Urinary bladder (tissue), 4 donors: ENCODE data around the gene NNMT. TPM values are rescaled to one million over a fixed set of nuclear protein-coding genes. Genes with fewer than 3 reads are reported as not detected.

Experiments used
- DNase-seq: peaks from one replicate; pipeline ENCODE4 v3.0.0-alpha.2; 2015; ENCODE audit errors: extremely low spot score
- H3K27ac ChIP-seq: one replicate; pipeline ENCODE4 v1.5.1; 2013; ENCODE audit warnings: low read depth, mild to moderate bottlenecking, moderate library complexity
- H3K36me3 ChIP-seq: one replicate; pipeline ENCODE4 v1.6.1; 2013; ENCODE audit warnings: mild to moderate bottlenecking, moderate library complexity; ENCODE audit not compliant: insufficient read depth
- H3K4me1 ChIP-seq: one replicate; pipeline ENCODE4 v1.6.1; 2013; ENCODE audit warnings: mild to moderate bottlenecking, moderate library complexity; ENCODE audit not compliant: insufficient read depth
- H3K4me3 ChIP-seq: one replicate; pipeline ENCODE4 v1.5.1; 2013; ENCODE audit warnings: low read depth, low read length
- WGBS: extraction: QIAGEN DNeasy Blood & Tissue Kit; methylation state at CpG from one replicate; pipeline ENCODE4 v1.1.7; 2013; 5-methylcytosine and 5-hydroxymethylcytosine counted together
- polyA plus RNA-seq: library from polyadenylated mRNA; stranded (reverse); fragments of 200-250 nt; gene quantifications from one replicate; pipeline ENCODE4 v1.2.3, GENCODE V29; 2013
- total RNA-seq: library from RNA; depleted of rRNA; stranded (reverse); fragments of >200 nt; gene quantifications from one replicate; pipeline ENCODE4 v1.2.3, GENCODE V29; 2014
- donor health status: healthy with polysubstance abuse.
- donor health status: healthy.

The NNMT gene
- total and polyA plus RNA-seq, 2 donors = 9.7 to 388 TPM

DNA sequence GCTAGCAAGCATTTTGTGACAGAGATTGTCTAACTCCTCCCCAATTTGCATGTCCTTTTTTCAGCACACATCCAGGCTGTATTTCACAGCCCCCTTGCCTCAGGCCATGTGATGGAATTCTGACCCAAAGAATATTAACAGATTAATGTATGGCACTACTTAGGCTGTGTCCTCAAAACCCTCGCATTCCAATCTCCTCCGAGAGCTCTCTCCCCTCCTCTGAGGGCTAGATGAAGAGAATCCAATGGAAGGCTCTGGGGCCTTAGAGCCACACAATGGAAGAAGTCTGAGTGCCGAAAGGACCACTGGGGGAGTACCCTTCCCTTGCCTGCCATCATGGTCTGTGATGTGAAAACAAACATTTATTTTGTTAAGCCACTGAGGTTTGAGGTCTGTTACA lies 13.7 kb upstream of the NNMT start:
- no peak overlapping the region for H3K4me3 ChIP-seq
- H3K36me3 ChIP-seq = no peaks in the 10 kb centered on the region
- H3K27ac ChIP-seq = no peak overlapping the region
- H3K4me1 ChIP-seq = no peaks in the 10 kb centered on the region
- 81% methylated on average over 3 of the region's 3 CpGs for WGBS
- DNase-seq = no peak

DNA sequence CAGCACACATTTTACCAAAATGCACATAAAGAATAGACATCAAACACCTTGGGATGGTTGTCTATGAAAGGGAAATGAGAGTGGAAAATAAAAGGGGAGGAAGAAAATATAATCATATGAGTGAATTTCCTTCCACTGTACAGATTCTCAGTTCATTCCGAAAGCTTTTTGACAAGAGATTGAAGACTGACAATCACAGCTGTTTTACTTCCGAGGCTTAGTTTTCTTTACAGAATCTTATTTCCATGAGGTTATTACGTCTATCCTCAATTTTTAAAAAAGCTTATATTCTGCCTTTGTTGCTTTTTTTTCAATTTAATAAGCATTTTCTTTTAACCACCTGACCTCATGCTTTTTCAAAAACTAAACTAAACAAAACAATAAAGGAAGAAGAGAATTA lies 12.8 kb upstream of the NNMT start:
- no peak overlapping the region for H3K4me3 ChIP-seq
- no peaks in the 10 kb centered on the region for H3K4me1 ChIP-seq
- no peak overlapping the region for H3K27ac ChIP-seq
- DNase-seq = no peak
- 83% methylated on average over 3 of the region's 3 CpGs for WGBS
- H3K36me3 ChIP-seq = no peaks in the 10 kb centered on the region

DNA sequence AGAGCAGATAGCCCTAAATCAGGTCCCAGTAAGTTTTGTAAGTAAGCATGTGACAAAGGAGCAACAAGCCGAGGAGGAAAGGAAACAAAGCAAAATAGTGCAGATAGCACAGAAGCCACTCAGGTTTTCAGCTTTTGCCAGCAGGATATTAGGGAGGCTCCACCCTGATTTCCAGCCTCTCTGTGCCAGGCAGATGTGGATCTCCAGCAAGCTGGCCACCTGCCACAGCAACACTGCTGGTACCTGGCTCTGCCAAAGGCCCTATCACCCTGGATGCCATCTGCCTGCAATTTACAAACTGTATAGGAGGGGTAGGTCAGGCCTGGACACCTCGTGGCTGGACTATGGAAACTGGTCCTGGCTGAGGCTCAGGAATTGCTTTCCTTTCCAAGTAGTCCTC lies 12.2 kb upstream of the NNMT start:
- no peak overlapping the region for H3K4me3 ChIP-seq
- 59% methylated on average over 2 of the region's 2 CpGs for WGBS
- DNase-seq = no peak
- no peaks in the 10 kb centered on the region for H3K36me3 ChIP-seq
- no peak overlapping the region for H3K27ac ChIP-seq
- H3K4me1 ChIP-seq = no peaks in the 10 kb centered on the region

DNA sequence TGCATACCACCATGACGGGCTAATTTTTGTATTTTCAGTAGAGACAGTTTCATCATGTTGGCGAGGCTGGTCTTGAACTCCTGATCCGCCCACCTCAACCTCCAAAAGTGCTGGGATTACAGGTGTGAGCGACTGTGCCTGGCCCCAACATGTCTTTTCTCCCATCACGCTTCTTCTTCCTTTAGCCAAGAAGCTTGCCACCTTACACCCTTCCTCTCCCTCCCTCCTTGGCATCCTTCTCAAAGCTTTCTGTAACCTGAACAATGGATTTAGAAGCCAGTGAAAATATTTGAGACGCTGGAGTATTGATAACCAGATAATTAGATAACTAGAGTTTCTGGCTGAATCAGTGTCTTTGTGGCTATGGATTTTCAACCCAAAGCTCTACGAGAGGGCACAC lies 11.3 kb upstream of the NNMT start:
- no peaks in the 10 kb centered on the region for H3K4me1 ChIP-seq
- no peak for DNase-seq
- 92% methylated on average over 7 of the region's 7 CpGs for whole genome bisulfite sequencing
- H3K36me3 ChIP-seq = no peaks in the 10 kb centered on the region
- no peak overlapping the region for H3K27ac ChIP-seq
- no peak overlapping the region for H3K4me3 ChIP-seq

DNA sequence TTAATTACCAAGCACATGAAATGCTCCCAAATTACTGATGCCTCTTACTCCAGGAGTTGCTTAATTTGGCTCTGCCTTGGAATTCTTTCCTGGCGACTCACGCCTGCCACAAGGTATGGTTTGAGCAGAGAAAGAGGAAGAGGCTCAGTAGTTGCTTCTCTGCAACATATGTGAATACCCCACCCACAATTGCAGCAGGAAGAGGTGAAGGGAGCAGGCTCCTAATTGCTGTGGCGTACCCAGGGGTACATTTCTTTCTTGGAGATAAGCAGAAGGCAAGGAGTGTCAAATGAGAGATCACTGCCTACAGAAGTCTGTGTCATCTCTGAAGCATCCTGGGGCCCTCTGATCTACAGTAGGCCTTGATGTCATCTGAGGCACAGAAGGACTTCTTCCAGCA lies 10.6 kb upstream of the NNMT start:
- Histone ChIP-seq H3K27ac (no peak overlapping the region), H3K36me3 (no peaks in the 10 kb centered on the region), H3K4me1 (no peaks in the 10 kb centered on the region), H3K4me3 (no peak overlapping the region)
- WGBS = 83% methylated on average over 3 of the region's 3 CpGs
- no peak for DNase-seq

DNA sequence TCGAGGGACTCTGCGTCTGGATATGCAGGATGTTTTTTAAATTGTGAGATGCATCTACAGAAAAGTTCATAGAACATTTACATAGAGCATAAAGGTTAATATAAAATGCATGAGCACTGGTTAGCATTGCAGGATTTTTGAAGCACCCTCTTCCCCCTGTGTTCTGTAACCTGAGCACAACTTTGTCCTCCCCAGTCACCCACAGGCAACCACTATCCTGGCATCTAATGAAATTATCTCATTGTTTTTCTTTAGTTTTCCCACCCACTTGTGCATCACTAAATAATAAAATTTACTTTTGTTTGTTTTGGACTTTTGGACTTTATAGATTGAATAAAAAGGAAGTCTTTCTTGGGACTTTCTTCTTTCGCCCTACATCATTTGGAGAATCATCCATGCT lies 10.0 kb upstream of the NNMT start:
- Histone ChIP-seq H3K4me1 (no peaks in the 10 kb centered on the region), H3K27ac (no peak overlapping the region), H3K4me3 (no peak overlapping the region), H3K36me3 (no peaks in the 10 kb centered on the region)
- no peak for DNase-seq
- WGBS = 96% methylated on average over 3 of the region's 3 CpGs

DNA sequence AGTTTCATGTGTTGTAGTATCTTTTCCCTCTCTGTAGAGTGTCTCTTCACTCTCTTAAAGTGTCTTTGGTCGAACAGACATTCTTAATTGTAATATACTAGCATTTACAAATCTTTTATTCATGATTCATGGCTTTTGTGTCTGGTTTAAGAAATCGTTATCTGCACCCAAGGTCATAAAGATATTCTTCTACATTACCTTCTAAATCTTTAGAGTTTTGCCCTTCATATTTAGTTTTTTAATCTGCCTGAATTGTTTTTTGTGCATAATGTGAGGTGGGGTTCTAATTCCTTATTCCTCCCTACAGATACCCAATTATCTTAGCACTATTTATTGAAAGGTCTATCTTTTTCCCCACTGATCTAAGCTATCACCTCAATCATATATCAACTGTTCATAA lies 9.0 kb upstream of the NNMT start:
- H3K27ac ChIP-seq = no peak overlapping the region
- no peaks in the 10 kb centered on the region for H3K4me1 ChIP-seq
- no peak overlapping the region for H3K4me3 ChIP-seq
- DNase-seq = no peak
- no peaks in the 10 kb centered on the region for H3K36me3 ChIP-seq
- WGBS = 62% methylated on average over 2 of the region's 2 CpGs

DNA sequence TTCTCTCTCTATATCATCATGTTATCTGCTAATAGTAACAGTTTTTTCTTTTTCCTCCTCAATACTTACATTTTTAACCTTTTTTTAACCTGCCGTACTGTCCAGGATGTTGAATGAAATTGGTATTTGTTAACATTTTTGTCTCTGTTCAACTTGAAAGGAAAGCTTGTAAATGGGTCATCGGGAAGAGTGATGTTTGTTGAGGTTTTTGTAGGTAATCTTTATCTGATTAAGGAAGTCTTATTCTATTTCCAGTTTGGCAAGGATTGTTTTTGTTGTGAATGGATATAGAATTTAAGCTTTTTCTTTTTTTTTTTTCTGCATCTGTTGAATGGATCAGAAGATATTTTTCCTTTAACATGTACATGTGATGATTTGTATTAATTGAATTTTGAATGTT lies 8.1 kb upstream of the NNMT start:
- WGBS = 51% methylated on average over 2 of the region's 2 CpGs
- no peak overlapping the region for H3K4me3 ChIP-seq
- H3K27ac ChIP-seq = no peak overlapping the region
- H3K36me3 ChIP-seq = no peaks in the 10 kb centered on the region
- no peak for DNase-seq
- H3K4me1 ChIP-seq = no peaks in the 10 kb centered on the region

DNA sequence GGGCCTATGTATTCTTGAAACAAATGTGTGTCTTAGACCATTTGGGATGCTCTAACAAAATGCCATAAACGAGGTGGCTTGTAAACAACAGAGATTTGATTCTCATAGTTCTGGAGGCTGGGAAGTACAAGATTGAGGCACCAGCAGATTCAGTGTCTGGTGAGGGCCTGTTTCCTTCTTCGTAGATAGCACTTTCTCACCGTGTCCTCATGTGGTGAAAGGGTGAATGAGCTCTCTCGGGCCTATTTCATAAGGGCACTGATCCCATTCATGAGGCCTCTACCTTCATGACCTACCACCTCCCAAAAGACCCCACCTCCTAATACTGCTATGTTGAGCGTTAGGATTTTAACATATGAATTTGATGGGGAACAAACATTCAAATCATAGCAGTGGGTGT lies 6.4 kb upstream of the NNMT start:
- no peaks in the 10 kb centered on the region for H3K36me3 ChIP-seq
- 83% methylated on average over 5 of the region's 5 CpGs for WGBS
- no peaks in the 10 kb centered on the region for H3K4me1 ChIP-seq
- no peak for DNase-seq
- no peak overlapping the region for H3K27ac ChIP-seq
- H3K4me3 ChIP-seq = no peak overlapping the region

DNA sequence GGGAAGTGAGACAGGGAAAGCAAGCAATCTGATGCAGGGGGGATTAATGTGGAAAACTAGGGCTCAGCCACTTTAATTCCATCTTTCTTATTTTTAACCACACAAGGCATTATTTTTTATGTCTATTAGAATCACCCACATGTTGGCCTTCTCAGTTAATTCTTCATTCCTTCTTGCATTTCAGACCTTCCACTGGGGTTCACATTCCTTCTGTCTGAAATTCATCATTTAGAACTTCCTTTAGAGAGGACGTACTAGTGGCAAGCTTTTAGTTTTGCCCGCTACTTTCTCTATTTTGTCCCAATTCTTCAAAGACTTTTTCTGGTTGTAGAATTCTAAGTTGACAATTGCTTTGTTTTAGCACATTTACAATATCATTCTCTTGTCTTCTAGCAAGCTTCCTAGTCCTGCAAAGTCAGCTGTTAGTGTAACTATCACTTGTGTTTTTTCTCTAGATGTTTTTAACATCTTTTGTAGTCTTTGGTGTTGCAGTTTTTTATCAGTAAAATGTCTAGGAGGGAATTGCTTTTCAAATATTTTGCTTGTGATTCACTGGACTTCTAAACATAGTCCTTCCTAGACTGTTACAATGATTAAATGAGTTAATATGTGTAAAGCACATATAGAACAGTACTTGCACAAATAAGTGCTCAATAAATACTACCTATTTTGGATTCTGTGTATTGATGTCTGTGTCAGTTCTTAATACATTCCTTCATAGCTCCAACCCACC lies 5.5 kb upstream of the NNMT start:
- DNase-seq = no peak
- no peaks in the 10 kb centered on the region for H3K36me3 ChIP-seq
- H3K4me3 ChIP-seq = no peak overlapping the region
- no peaks in the 10 kb centered on the region for H3K4me1 ChIP-seq
- 95% methylated on average over 2 of the region's 2 CpGs for WGBS
- H3K27ac ChIP-seq = no peak overlapping the region

DNA sequence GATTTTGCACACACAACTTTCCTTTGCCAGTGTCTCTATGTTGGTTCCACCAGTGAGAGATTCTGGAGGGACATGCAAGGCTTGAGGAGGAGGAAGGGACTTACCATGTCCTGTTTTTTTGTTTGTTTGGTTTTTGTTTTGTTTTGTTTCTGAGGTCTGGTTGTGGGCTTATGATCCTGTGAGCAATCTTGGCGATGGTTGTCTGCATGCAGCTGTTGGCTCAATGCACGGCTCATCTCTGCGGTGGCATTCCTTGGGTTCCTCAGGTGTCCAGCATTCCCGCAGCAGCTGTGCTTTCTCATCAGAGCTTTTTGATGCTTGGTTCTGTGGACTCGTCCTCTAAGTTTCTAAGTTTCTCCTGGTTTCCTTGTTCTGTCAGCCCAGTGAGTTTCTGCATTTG lies 4.8 kb upstream of the NNMT start:
- Histone ChIP-seq H3K4me3 (no peak overlapping the region), H3K4me1 (no peaks in the 10 kb centered on the region), H3K36me3 (no peaks in the 10 kb centered on the region), H3K27ac (no peak overlapping the region)
- no peak for DNase-seq
- 58% methylated on average over 5 of the region's 5 CpGs for WGBS

DNA sequence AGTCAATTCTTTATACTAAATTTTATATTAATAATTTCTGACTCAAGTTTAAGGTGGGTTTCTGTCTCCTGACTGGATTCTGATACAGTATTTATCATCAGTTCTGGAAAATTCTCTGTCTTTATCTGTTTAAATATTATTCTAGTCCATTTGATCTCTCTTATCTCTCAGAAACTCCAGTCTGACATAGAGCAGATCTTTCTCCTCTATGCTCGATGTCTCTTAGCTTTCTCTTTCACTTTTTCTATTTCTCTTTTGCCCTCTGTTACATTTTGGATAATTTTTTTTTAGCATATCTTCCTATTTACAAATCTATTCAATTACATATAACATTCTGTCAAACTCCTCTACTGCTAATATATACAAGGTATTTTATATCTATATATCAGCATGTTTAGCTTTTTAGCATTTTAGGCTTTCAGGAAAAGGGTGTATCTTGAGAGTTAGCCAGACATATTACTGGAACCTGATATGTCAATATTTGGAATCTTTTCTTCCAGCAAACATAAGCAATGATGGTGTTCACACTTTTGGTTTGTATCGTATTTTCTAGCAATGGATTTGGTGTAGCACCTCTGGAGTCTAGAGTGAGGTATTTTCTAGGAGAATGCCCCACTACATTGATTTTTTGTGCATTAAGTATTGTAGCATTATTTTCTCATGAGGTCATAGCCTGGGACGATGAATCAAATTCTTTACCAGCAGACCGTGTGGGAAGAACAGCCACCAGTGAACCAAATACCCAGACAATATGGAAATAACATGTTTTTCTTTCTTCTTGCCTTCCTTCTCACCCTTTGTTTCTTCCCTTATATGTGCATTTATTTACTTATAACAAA lies 4.1 kb upstream of the NNMT start:
- Histone ChIP-seq H3K36me3 (no peaks in the 10 kb centered on the region), H3K4me1 (no peaks in the 10 kb centered on the region), H3K27ac (no peak overlapping the region), H3K4me3 (no peak overlapping the region)
- no peak for DNase-seq
- 25% methylated on average over 4 of the region's 4 CpGs for WGBS

DNA sequence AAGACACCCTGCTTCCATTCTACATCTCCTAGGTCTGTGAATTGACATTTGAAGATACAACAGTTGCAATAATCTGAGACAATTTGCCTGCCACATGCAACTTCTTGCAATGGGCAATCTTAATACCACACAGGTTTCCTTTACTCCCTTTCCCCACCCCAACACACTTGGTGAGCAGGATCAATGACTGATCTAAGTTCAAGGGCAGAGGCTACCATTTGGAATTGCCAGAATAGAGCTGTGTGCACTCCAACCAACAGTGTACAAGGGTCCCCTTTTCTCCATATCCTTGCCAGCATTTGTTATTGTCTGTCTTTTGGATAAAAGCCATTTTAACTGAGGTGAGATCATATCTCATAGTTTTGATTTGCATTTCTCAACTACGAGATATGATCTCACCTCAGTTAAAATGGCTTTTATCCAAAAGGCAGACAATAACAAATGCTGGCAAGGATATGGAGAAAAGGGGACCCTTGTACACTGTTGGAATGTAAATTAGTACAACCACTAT lies 2.9 kb upstream of the NNMT start:
- Histone ChIP-seq H3K27ac (no peak overlapping the region), H3K4me3 (no peak overlapping the region), H3K4me1 (no peaks in the 10 kb centered on the region), H3K36me3 (no peaks in the 10 kb centered on the region)
- DNase-seq = no peak
- 74% methylated on average over 1 of the region's 1 CpG for WGBS
